ENCODE results near the gene CMAS. TPM values are rescaled to one million over a fixed set of nuclear protein-coding genes. Genes with fewer than 3 reads are reported as not detected.

CMAS gene
- total and polyA plus RNA-seq, 4 donors = 26.0 to 62.1 (median 38.3) TPM

GRCh38 chr12:22054155-22054554, 8.1 kb downstream of the CMAS start:
- 97% methylated on average over 3 of the region's 3 CpGs for WGBS
- no peak overlapping the region for H3K27ac ChIP-seq (ENCODE audit: low read depth in 1 of 2, low read length in 2 of 2)
- no peak overlapping the region for H3K9ac ChIP-seq (ENCODE audit: low read depth in 1 of 2, low read length in 2 of 2)
- H3K9me3 ChIP-seq (ENCODE audit: control insufficient read depth in 4 of 4, low read length in 3 of 4) = no peaks in the 10 kb centered on the region
- no peak overlapping the region for H3K4me3 ChIP-seq (ENCODE audit: low read depth in 1 of 3, low read length in 3 of 3)
- H3K36me3 ChIP-seq (ENCODE audit: control insufficient read depth in 4 of 4, insufficient read depth in 3 of 4, low read depth in 1 of 4, low read length in 3 of 4) = peaks cover 0 to 11% (median 9%) of the 10 kb centered on the region in 4 donors
- H3K4me1 ChIP-seq (ENCODE audit: control insufficient read depth in 4 of 4, insufficient read depth in 4 of 4, low read length in 3 of 4) = peaks cover 2 to 47% (median 31%) of the 10 kb centered on the region in 4 donors
- DNase-seq (ENCODE audit: low spot score) = no peak
- TF ChIP-seq NR2F2 (IDR thresholded peaks at IDR 0.05) (no peak), TAF1 (conservative IDR thresholded peaks at IDR 0.05) (no peak), HNF4A (conservative IDR thresholded peaks at IDR 0.05) (no peak), SP1 (IDR thresholded peaks at IDR 0.05) (no peak), RAD21 (IDR thresholded peaks at IDR 0.05) (no peak), FOXA2 (IDR thresholded peaks at IDR 0.05) (no peak), YY1 (IDR thresholded peaks at IDR 0.05) (no peak), RXRA (IDR thresholded peaks at IDR 0.05) (no peak), GABPA (IDR thresholded peaks at IDR 0.05 in 1 of 2, conservative IDR thresholded peaks at IDR 0.05 in 1 of 2) (no peak)
- TF ChIP-seq, protein P1, sequence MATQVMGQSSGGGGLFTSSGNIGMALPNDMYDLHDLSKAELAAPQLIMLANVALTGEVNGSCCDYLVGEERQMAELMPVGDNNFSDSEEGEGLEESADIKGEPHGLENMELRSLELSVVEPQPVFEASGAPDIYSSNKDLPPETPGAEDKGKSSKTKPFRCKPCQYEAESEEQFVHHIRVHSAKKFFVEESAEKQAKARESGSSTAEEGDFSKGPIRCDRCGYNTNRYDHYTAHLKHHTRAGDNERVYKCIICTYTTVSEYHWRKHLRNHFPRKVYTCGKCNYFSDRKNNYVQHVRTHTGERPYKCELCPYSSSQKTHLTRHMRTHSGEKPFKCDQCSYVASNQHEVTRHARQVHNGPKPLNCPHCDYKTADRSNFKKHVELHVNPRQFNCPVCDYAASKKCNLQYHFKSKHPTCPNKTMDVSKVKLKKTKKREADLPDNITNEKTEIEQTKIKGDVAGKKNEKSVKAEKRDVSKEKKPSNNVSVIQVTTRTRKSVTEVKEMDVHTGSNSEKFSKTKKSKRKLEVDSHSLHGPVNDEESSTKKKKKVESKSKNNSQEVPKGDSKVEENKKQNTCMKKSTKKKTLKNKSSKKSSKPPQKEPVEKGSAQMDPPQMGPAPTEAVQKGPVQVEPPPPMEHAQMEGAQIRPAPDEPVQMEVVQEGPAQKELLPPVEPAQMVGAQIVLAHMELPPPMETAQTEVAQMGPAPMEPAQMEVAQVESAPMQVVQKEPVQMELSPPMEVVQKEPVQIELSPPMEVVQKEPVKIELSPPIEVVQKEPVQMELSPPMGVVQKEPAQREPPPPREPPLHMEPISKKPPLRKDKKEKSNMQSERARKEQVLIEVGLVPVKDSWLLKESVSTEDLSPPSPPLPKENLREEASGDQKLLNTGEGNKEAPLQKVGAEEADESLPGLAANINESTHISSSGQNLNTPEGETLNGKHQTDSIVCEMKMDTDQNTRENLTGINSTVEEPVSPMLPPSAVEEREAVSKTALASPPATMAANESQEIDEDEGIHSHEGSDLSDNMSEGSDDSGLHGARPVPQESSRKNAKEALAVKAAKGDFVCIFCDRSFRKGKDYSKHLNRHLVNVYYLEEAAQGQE (IDR thresholded peaks at IDR 0.05) = no peak
- no peaks in the 10 kb centered on the region for H3K27me3 ChIP-seq (ENCODE audit: control insufficient read depth in 4 of 4, insufficient read depth in 4 of 4, low read length in 3 of 4)

DNA sequence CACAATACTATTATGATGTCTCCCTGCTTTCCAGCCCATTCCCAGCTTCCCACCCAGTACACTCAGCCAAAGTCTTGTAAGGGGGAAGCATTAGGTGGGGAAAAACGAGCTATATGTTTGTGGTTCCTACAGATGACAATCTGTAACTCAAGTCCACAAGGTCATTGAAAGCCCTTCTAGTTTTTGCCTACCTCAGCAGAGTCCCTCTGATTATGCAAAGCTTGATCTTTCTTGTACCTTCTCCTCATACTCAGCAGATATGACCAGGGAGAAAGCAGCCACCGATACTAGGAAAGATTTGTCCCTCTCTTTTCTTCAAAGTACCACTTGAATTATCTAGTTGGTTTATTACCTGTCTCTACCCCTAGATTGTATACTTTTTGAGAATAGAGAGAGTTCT, 10.6 kb downstream of the CMAS start:
- Histone ChIP-seq H3K4me1 (ENCODE audit: control insufficient read depth in 4 of 4, insufficient read depth in 4 of 4, low read length in 3 of 4) (peaks cover 1 to 27% (median 16%) of the 10 kb centered on the region in 4 donors), H3K36me3 (ENCODE audit: control insufficient read depth in 4 of 4, insufficient read depth in 3 of 4, low read depth in 1 of 4, low read length in 3 of 4) (peaks cover 0 to 24% (median 13%) of the 10 kb centered on the region in 4 donors), H3K9ac (ENCODE audit: low read depth in 1 of 2, low read length in 2 of 2) (no peak overlapping the region), H3K9me3 (ENCODE audit: control insufficient read depth in 4 of 4, low read length in 3 of 4) (no peaks in the 10 kb centered on the region), H3K4me3 (ENCODE audit: low read depth in 1 of 3, low read length in 3 of 3) (no peak overlapping the region), H3K27me3 (ENCODE audit: control insufficient read depth in 4 of 4, insufficient read depth in 4 of 4, low read length in 3 of 4) (no peaks in the 10 kb centered on the region), H3K27ac (ENCODE audit: low read depth in 1 of 2, low read length in 2 of 2) (no peak overlapping the region)
- 44% methylated on average over 2 of the region's 2 CpGs for WGBS
- TF ChIP-seq, protein P2, sequence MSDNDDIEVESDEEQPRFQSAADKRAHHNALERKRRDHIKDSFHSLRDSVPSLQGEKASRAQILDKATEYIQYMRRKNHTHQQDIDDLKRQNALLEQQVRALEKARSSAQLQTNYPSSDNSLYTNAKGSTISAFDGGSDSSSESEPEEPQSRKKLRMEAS (IDR thresholded peaks at IDR 0.05) = no peak
- no peak for TF ChIP-seq SP1 (IDR thresholded peaks at IDR 0.05)
- TF ChIP-seq ZBTB33 (IDR thresholded peaks at IDR 0.05) = no peak
- DNase-seq (ENCODE audit: low spot score) = no peak

- Histone ChIP-seq H3K9me3 (ENCODE audit: control insufficient read depth in 4 of 4, low read length in 3 of 4) (no peaks in the 10 kb centered on the region), H3K27ac (ENCODE audit: low read depth in 1 of 2, low read length in 2 of 2) (no peak overlapping the region), H3K9ac (ENCODE audit: low read depth in 1 of 2, low read length in 2 of 2) (no peak overlapping the region), H3K27me3 (ENCODE audit: control insufficient read depth in 4 of 4, insufficient read depth in 4 of 4, low read length in 3 of 4) (no peaks in the 10 kb centered on the region), H3K4me1 (ENCODE audit: control insufficient read depth in 4 of 4, insufficient read depth in 4 of 4, low read length in 3 of 4) (peaks cover 1 to 18% (median 9%) of the 10 kb centered on the region in 4 donors), H3K36me3 (ENCODE audit: control insufficient read depth in 4 of 4, insufficient read depth in 3 of 4, low read depth in 1 of 4, low read length in 3 of 4) (peaks cover 2 to 39% (median 30%) of the 10 kb centered on the region in 4 donors), H3K4me3 (ENCODE audit: low read depth in 1 of 3, low read length in 3 of 3) (no peak overlapping the region)
- no peak for DNase-seq (ENCODE audit: low spot score)
- 68% methylated on average over 2 of the region's 2 CpGs for WGBS
- TF ChIP-seq EGR1 (IDR thresholded peaks at IDR 0.05; ENCODE audit: low read depth in 2 of 2) (no peak), ZBTB33 (IDR thresholded peaks at IDR 0.05) (no peak), RAD21 (IDR thresholded peaks at IDR 0.05) (no peak), HNF4A (conservative IDR thresholded peaks at IDR 0.05) (no peak)
- TF ChIP-seq, protein P1 (IDR thresholded peaks at IDR 0.05) = no peak
These were observed 14.1 kb downstream of the CMAS start for GRCh38 chr12:22059976-22060647.

Measured in liver (tissue), 9 donors.